OCI-LY1 (cell line): ENCODE measurements around the gene WWOX.

Source experiments
- H2AFZ ChIP-seq: fragments of 200-600 bp; sonication (generic), shearing (Covaris generic); 2 replicates; pipeline ENCODE4 v1.6.0; 2014; ENCODE audit warnings: antibody characterized with exemption, mild to moderate bottlenecking, low read length
- H3F3A ChIP-seq: fragments of 200-600 bp; sonication (generic), shearing (Covaris generic); 2 replicates; pipeline ENCODE4 v1.6.0; 2014; ENCODE audit warnings: mild to moderate bottlenecking, antibody characterized with exemption, low read length, moderate library complexity; ENCODE audit not compliant: insufficient read depth
- H3K27ac ChIP-seq: fragments of 200-600 bp; sonication (generic); 2 replicates; pipeline ENCODE4 v1.5.1; 2014; ENCODE audit warnings: low read length, mixed run types, mild to moderate bottlenecking, low read depth; ENCODE audit not compliant: poor library complexity, severe bottlenecking
- H3K27me3 ChIP-seq: fragments of 200-600 bp; sonication (generic); 2 replicates; pipeline ENCODE4 v1.6.0; 2014; ENCODE audit warnings: antibody characterized with exemption, mild to moderate bottlenecking, low read length, moderate library complexity; ENCODE audit not compliant: insufficient read depth
- H3K36me3 ChIP-seq: fragments of 200-600 bp; sonication (generic); 2 replicates; pipeline ENCODE4 v1.6.1; 2014; ENCODE audit warnings: mild to moderate bottlenecking, antibody characterized with exemption, low read length, moderate library complexity, mixed read lengths; ENCODE audit not compliant: insufficient read depth
- H3K4me1 ChIP-seq: fragments of 200-600 bp; sonication (generic); 2 replicates; pipeline ENCODE4 v1.5.1; 2014; ENCODE audit warnings: mild to moderate bottlenecking, low read length, moderate library complexity; ENCODE audit not compliant: insufficient read depth, severe bottlenecking
- H3K4me2 ChIP-seq: fragments of 200-600 bp; sonication (generic), shearing (Covaris generic); 2 replicates; pipeline ENCODE4 v1.6.1; 2014; ENCODE audit warnings: low read length
- H3K4me3 ChIP-seq: fragments of 200-600 bp; sonication (generic); 2 replicates; pipeline ENCODE4 v1.5.1; 2014; ENCODE audit warnings: low read length, low read depth, mild to moderate bottlenecking, mixed read lengths; ENCODE audit not compliant: poor library complexity, severe bottlenecking
- H3K79me2 ChIP-seq: fragments of 200-600 bp; shearing (Covaris generic); 2 replicates; pipeline ENCODE4 v1.6.1; 2016; ENCODE audit warnings: mixed run types, low read length, mixed read lengths; ENCODE audit not compliant: insufficient read depth
- H3K9ac ChIP-seq: fragments of 200-600 bp; sonication (generic), shearing (Covaris generic); 2 replicates; pipeline ENCODE4 v1.6.1; 2014; ENCODE audit warnings: mild to moderate bottlenecking, low read length, mixed read lengths
- H3K9me2 ChIP-seq: fragments of 200-600 bp; sonication (generic), shearing (Covaris generic); 2 replicates; pipeline ENCODE4 v1.6.1; 2014; ENCODE audit warnings: low read depth, mild to moderate bottlenecking, low read length, mixed read lengths
- H3K9me3 ChIP-seq: fragments of 200-600 bp; shearing (Covaris generic); 2 replicates; pipeline ENCODE4 v1.6.1; 2014; ENCODE audit warnings: low read length, mixed read lengths
- H4K20me1 ChIP-seq: fragments of 200-600 bp; sonication (generic), shearing (Covaris generic); 2 replicates; pipeline ENCODE4 v1.6.0; 2016; ENCODE audit warnings: mild to moderate bottlenecking, low read length; ENCODE audit not compliant: insufficient read depth
- EZH2 ChIP-seq: fragments of 200-600 bp; sonication (generic), shearing (Covaris generic); IDR thresholded peaks from 2 replicates; pipeline ENCODE4 v1.8.0; 2017; ENCODE audit warnings: borderline replicate concordance, mixed run types, mild to moderate bottlenecking, antibody characterized with exemption, low read length, moderate library complexity, mixed read lengths
- TF ChIP-seq, protein P1 (sequence below): fragments of 200-600 bp; sonication (generic), shearing (Covaris generic); IDR thresholded peaks from 2 replicates; pipeline ENCODE4 v1.5.1; 2017; ENCODE audit warnings: mild to moderate bottlenecking, antibody characterized with exemption, low read length, moderate library complexity, mixed read lengths

WWOX gene

DNA sequence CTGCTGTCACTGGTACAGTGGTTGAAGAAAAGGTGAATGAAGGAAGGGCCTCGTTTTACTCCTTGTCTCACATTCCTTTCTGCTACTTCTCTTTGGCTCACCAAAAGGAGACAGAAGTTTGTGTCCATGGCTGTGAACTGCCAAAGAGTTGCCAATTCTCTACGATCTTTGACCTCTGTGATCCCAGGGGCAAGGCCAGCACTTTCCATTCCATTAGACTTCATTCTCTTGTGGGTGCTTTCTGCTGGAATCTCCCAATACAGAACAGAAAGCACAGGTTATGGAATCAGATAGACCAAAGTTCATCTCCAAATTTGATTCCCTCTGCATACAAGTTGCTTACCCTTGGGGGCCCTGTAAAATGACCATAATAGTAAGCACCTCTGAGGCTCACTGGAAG, 1093.5 kb downstream of the WWOX start:
- Histone ChIP-seq H3K27ac (no peak overlapping the region), H3K4me1 (no peaks in the 10 kb centered on the region), H3K27me3 (no peaks in the 10 kb centered on the region), H3K36me3 (no peaks in the 10 kb centered on the region), H3K4me3 (no peak overlapping the region), H3K79me2 (no peaks in the 10 kb centered on the region), H2AFZ (no peak overlapping the region), H3K9me2 (no peaks in the 10 kb centered on the region), H3K9ac (no peak overlapping the region), H4K20me1 (no peaks in the 10 kb centered on the region), H3K9me3 (no peaks in the 10 kb centered on the region), H3F3A (no peaks in the 10 kb centered on the region), H3K4me2 (no peak overlapping the region)
- TF ChIP-seq, protein P1, sequence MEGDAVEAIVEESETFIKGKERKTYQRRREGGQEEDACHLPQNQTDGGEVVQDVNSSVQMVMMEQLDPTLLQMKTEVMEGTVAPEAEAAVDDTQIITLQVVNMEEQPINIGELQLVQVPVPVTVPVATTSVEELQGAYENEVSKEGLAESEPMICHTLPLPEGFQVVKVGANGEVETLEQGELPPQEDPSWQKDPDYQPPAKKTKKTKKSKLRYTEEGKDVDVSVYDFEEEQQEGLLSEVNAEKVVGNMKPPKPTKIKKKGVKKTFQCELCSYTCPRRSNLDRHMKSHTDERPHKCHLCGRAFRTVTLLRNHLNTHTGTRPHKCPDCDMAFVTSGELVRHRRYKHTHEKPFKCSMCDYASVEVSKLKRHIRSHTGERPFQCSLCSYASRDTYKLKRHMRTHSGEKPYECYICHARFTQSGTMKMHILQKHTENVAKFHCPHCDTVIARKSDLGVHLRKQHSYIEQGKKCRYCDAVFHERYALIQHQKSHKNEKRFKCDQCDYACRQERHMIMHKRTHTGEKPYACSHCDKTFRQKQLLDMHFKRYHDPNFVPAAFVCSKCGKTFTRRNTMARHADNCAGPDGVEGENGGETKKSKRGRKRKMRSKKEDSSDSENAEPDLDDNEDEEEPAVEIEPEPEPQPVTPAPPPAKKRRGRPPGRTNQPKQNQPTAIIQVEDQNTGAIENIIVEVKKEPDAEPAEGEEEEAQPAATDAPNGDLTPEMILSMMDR, result no peak
- no peak for TF ChIP-seq EZH2

DNA sequence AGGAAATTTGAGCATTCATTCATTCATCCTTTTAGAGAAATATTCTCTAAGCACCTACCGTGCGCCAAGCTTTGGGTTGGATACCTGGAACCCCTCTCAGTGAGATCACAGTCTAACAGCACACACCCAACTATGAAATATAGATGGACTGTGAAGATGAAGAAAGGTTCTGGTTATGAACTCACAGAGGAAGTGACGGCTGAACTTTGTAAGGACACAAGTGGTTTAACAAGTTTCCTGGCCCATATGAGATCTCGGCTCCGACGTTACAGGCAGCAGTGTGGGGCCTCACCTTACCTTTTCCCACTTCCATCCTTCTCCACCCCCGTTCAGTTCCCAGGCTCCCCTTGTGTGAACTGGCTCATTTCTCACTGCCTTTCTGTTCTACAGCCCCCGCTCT, 1094.8 kb downstream of the WWOX start:
- Histone ChIP-seq H3K4me1 (no peaks in the 10 kb centered on the region), H3F3A (no peaks in the 10 kb centered on the region), H3K9ac (no peak overlapping the region), H2AFZ (no peak overlapping the region), H3K4me2 (no peak overlapping the region), H3K36me3 (no peaks in the 10 kb centered on the region), H3K27ac (no peak overlapping the region), H3K9me3 (no peaks in the 10 kb centered on the region), H4K20me1 (no peaks in the 10 kb centered on the region), H3K4me3 (no peak overlapping the region), H3K27me3 (no peaks in the 10 kb centered on the region), H3K79me2 (no peaks in the 10 kb centered on the region), H3K9me2 (no peaks in the 10 kb centered on the region)
- TF ChIP-seq, protein P1, result no peak
- TF ChIP-seq EZH2, result no peak

DNA sequence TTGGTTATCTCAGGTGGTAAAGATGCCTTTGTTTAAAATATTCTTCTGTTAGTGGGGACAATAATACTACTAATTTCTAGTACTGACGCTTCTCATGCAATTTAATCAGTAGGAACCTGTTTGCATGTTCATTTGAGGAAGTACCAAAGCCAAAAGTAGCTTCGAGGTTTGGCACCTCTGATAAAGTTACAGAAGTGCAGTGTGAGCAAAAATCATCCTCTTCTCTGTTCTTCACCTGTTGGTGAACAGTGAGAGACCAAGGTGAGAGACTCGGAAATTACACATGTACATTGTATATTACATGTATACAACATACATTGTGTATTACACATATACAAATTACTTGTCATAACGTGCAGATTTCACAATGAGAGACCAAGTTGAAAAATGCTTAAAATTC, 1096.5 kb downstream of the WWOX start:
- Histone ChIP-seq H3K9me3 (no peaks in the 10 kb centered on the region), H3K9ac (no peak overlapping the region), H3F3A (no peaks in the 10 kb centered on the region), H3K36me3 (no peaks in the 10 kb centered on the region), H3K4me2 (no peak overlapping the region), H3K9me2 (no peaks in the 10 kb centered on the region), H3K27ac (no peak overlapping the region), H3K27me3 (no peaks in the 10 kb centered on the region), H3K79me2 (no peaks in the 10 kb centered on the region), H3K4me3 (no peak overlapping the region), H2AFZ (no peak overlapping the region), H3K4me1 (no peaks in the 10 kb centered on the region), H4K20me1 (no peaks in the 10 kb centered on the region)
- TF ChIP-seq, protein P1, result no peak
- no peak for TF ChIP-seq EZH2
